ENCODE measurements around the gene RGMB.

The RGMB gene

DNA sequence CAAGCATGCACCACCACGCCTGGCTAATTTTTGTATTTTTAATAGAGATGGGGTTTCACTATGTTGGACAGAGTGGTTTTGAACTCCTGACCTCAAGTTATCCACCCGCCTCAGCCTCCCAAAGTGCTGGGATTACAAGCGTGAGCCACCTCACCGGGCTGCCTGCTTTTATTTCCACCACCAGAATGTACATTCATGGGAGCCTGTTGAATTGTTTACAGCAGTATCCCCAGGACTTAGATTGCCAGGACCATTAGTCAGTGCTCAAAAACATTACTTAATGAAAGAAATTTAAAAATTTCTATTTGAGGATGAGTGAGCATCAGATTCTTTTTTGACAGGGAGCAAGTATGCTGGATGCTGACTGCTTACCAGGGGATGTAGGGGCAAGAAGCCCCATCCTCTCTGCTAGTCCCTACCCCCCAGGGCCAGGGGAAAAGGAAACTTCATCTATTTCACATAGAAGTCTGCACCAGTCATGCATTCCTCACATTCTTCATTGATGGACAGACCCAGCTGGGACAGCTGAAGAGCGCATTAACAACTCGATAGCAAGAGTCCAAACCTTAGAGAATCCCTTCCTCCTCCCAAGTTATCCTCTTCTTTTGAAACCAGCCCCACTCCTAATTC, 10.3 kb upstream of the RGMB start:
- intact Hi-C loops (cut with DNase I): no loop called here

GRCh38 chr5:98765815-98766214, 7.6 kb upstream of the RGMB start:
- DNase-seq: no peak
- intact Hi-C loops (cut with DNase I): loop anchor here (5.0 kb wide), 1 partner anchor 889 kb away; no protein-coding TSS in a partner anchor

More for the DNA sequence above, 10.3 kb upstream of the RGMB start:
- no peak for DNase-seq

- intact Hi-C loops (cut with DNase I): loop anchor here (5.0 kb wide), 1 partner anchor 890 kb away; no protein-coding TSS in a partner anchor
- peak in 2 of 42 donors; percentile 4 to 43 for DNase-seq
Measured at GRCh38 chr5:98767581-98767980, 5.9 kb upstream of the RGMB start.

GRCh38 chr5:98768160-98768959, 5.1 kb upstream of the RGMB start:
- DNase-seq: peak in 39 of 42 donors; percentile 13 to 87 (median 70)
- intact Hi-C loops (cut with DNase I): loop anchor here (5.0 kb wide), 1 partner anchor 891 kb away; no protein-coding TSS in a partner anchor

GRCh38 chr5:98768960-98769209, 4.6 kb upstream of the RGMB start:
- intact Hi-C loops (cut with DNase I): loop anchor here (5.0 kb wide), 1 partner anchor 892 kb away; no protein-coding TSS in a partner anchor
- DNase-seq: peak in 8 of 42 donors; percentile 9 to 67 (median 50)

DNA sequence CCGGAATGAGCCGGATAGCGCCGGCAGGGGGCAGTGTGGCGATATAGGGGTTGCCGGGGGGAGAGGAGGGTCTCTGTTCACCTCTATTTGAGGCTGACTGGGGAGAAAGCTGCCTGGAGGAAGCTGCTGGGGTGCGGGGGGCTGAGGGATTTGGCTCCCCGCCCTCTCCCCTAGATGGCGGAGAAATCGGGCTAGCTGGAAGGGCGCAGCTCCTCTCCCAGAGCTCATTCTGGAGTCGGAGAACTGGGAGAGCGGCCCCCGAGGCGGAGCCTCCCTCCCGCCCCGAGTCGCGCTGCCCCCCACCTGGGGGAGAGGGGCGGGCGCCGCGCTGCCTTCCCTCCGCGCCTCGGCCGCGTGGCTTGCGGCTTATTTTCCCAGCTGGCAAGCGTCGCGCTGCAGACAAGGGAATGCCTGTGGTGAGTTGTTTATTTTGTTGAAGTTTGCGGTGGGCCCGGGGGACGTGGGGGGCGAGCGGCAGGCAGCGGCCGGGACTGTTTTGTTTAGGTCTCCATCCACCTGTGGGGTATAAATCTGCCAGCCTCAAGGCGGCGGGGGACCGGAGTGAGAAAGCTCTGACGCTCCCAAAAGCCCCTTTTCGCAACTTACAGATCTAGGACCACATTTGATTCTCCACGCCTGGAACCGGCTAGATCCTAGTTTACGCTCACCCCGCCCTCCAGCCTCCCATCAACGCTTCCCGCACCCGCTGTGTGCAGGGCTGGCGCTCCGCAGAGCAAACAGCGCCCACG, 4.1 kb upstream of the RGMB start:
- peak in 40 of 42 donors; percentile 33 to 85 (median 68) for DNase-seq
- intact Hi-C loops (cut with DNase I): loop anchor here (5.0 kb wide), 1 partner anchor 892 kb away; no protein-coding TSS in a partner anchor

DNA sequence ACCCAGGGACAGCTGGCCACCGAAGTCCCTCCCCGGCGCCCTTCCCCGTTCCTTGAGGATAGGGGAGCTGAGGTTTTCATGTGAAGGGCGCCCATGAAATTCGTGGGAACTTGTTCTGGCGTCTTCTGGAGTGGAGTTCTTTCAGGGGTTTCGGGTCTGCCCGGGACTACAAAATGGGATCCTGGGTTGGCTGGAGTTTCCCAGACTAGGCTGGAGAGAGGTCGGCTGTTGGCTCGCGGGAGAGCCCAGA, 3.6 kb upstream of the RGMB start:
- intact Hi-C loops (cut with DNase I): loop anchor here (5.0 to 10.0 kb wide), 2 partner anchors 893 to 1585 kb away; partner anchors contain the start of gene RIOK2
- peak in 21 of 42 donors; percentile 19 to 69 (median 39) for DNase-seq

- DNase-seq: peak in 39 of 42 donors; percentile 24 to 78 (median 49)
- intact Hi-C loops (cut with DNase I): loop anchor here (10.0 kb wide), 1 partner anchor 1586 kb away; the partner anchor contains the start of gene RIOK2
Measured at GRCh38 chr5:98770209-98770910, 3.1 kb upstream of the RGMB start.

DNA sequence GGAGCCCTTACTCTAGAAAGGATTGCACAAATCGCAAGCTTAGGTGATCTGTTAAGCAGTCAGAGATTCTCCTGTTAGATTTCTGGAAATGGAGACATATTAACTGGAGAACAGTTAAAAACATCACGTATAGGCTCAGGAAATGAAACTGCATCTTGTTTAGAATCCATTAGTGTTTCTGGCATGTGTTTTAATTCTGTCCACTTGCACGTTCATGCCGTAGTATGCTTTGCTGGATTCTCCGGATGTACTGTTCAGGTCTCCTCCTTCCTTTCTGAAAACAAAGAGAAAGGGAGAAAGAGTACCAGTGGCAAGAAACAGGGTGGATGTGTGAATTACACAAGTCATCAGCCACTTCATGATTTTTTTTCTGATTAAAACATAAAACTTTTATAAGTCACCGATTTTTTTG, 2.5 kb upstream of the RGMB start:
- DNase-seq: no peak

DNA sequence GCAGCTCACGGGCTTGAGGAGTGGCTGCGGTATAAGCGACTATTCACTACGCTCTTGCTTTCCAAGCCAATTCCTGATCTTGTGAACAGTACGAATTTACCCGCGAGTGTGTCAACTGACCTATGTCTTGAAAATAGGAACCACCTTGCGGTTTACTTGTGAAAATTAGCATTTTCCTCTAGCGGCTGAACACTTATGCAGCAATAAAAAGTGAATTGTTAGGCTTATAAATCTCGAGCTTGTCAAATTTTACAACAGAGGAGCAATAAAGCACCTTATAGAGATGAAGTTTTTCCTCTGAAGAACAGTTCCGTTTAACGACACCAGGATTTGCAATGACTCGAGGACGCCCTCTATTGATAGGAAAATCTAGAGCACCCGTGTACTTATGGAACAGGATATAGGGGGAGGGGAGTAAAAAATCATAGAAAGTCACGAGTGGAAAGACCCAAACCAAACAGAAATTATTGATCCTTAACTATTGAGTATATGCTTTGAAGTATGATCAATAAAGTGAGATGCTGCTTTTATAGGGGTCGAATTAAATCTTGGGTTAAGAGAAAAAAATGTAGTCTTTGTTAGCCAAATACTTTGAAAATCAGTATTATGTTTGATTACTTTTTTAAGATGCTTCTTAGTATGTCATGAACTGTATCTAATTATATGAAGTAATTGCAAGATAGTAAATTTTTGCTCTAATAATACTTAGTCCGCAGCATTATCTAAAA, 1.9 kb upstream of the RGMB start:
- intact Hi-C loops (cut with DNase I): loop anchor here (2.0 to 10.0 kb wide), 2 partner anchors 157 to 1587 kb away; partner anchors contain the start of genes CHD1 and RIOK2
- DNase-seq: peak in 35 of 42 donors; percentile 10 to 90 (median 72)

More for the DNA sequence above, 2.5 kb upstream of the RGMB start:
- intact Hi-C loops (cut with DNase I): loop anchor here (10.0 kb wide), 1 partner anchor 1586 kb away; the partner anchor contains the start of gene RIOK2

GRCh38 chr5:98772415-98773213, 849 bp upstream of the RGMB start:
- intact Hi-C loops (cut with DNase I): loop anchor here (2.0 to 10.0 kb wide), 2 partner anchors 156 to 1588 kb away; partner anchors contain the start of genes CHD1 and RIOK2
- peak in 41 of 42 donors; percentile 48 to 88 (median 73) for DNase-seq

- DNase-seq: peak in 1 of 42 donors; percentile 66
- intact Hi-C loops (cut with DNase I): loop anchor here (2.0 to 10.0 kb wide), 2 partner anchors 156 to 1588 kb away; partner anchors contain the start of genes CHD1 and RIOK2
Measured at GRCh38 chr5:98773214-98773463, 324 bp upstream of the RGMB start.

GRCh38 chr5:98774192-98775033, 950 bp downstream of the RGMB start:
- intact Hi-C loops (cut with DNase I): loop anchor here (10.0 kb wide), 1 partner anchor 1590 kb away; the partner anchor contains the start of gene RIOK2

GRCh38 chr5:98775246-98776065, 2.0 kb downstream of the RGMB start:
- intact Hi-C loops (cut with DNase I): loop anchor here (10.0 kb wide), 1 partner anchor 1591 kb away; the partner anchor contains the start of gene RIOK2
- no peak for DNase-seq

More at GRCh38 chr5:98774192-98775033, 950 bp downstream of the RGMB start:
- peak in 41 of 42 donors; percentile 28 to 79 (median 59) for DNase-seq

- intact Hi-C loops (cut with DNase I): loop anchor here (10.0 kb wide), 1 partner anchor 1591 kb away; the partner anchor contains the start of gene RIOK2
- no peak for DNase-seq
Measured at GRCh38 chr5:98776066-98776705, 2.7 kb downstream of the RGMB start.

All from head of caudate nucleus (tissue), 42 donors.